ENCODE results near the gene NVL. TPM values are rescaled to one million over a fixed set of nuclear protein-coding genes. Genes with fewer than 3 reads are reported as not detected.

NVL gene
- total RNA-seq, 1 donor from 2014 or later: 101 TPM

DNA sequence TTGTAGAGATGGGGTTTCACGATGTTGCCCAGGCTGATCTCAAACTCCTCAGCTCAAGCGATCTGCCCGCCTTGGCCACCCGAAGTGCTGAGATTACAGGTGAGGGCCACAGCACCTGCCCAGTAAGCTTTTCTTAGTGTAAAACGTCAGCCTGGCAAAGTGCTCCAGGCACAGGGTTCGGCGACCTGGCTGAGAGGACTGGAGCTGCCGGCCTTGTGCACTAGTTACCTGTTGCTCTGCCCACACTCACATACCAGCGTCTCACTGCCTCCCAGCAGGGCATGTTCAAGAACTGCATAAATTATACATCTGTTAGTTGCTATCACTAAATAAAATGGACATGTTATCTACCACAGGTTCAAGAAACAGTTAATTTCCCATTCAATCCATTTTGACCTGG is 91.8 kb downstream of the NVL start:
- no peak overlapping the region for H3K4me2 ChIP-seq
- peaks cover 4% of the 10 kb centered on the region for H3K36me3 ChIP-seq
- H2AFZ ChIP-seq (replicated peaks): no peak overlapping the region
- H3K27me3 ChIP-seq: no peaks in the 10 kb centered on the region
- no peak overlapping the region for H3K4me3 Mint-ChIP-seq
- H3K9me3 Mint-ChIP-seq: no peaks in the 10 kb centered on the region
- H3K36me3 Mint-ChIP-seq: peaks cover 8% of the 10 kb centered on the region
- H4K20me1 ChIP-seq (ENCODE audit: low read depth): no peaks in the 10 kb centered on the region
- no peaks in the 10 kb centered on the region for H3K4me1 ChIP-seq
- peaks cover 2% of the 10 kb centered on the region for H3K27me3 Mint-ChIP-seq (ENCODE audit: insufficient read depth, low read depth)
- TF ChIP-seq EZH2 (IDR thresholded peaks at IDR 0.05) (no peak), EZH2phosphoT487 (IDR thresholded peaks at IDR 0.05) (no peak), CTCF (IDR thresholded peaks at IDR 0.05) (no peak)
- no peaks in the 10 kb centered on the region for H3K4me1 Mint-ChIP-seq
- no peak overlapping the region for H3K27ac Mint-ChIP-seq
- no peaks in the 10 kb centered on the region for H3K79me2 ChIP-seq (ENCODE audit: low read depth)
- H3K4me3 ChIP-seq: no peak overlapping the region
- no peaks in the 10 kb centered on the region for H3K9me3 ChIP-seq (ENCODE audit: low read depth)
- no peak overlapping the region for H3K9ac ChIP-seq
- DNase-seq (ENCODE audit: low spot score): no peak
- H3K27ac ChIP-seq: no peak overlapping the region
- peaks cover 4% of the 10 kb centered on the region for H3F3A ChIP-seq (ENCODE audit: low read depth)

GRCh38 chr1:224237119-224237881 is 92.7 kb downstream of the NVL start:
- TF ChIP-seq EZH2phosphoT487 (IDR thresholded peaks at IDR 0.05) (no peak), EZH2 (IDR thresholded peaks at IDR 0.05) (no peak), CTCF (IDR thresholded peaks at IDR 0.05) (no peak)
- Histone ChIP-seq H3K4me1 (no peaks in the 10 kb centered on the region), H3K9ac (no peak overlapping the region), H4K20me1 (ENCODE audit: low read depth) (no peaks in the 10 kb centered on the region), H3K27me3 (no peaks in the 10 kb centered on the region), H2AFZ (replicated peaks) (no peak overlapping the region), H3K36me3 (peaks cover 4% of the 10 kb centered on the region), H3K4me3 (no peak overlapping the region), H3K4me2 (no peak overlapping the region), H3F3A (ENCODE audit: low read depth) (peaks cover 4% of the 10 kb centered on the region), H3K27ac (no peak overlapping the region), H3K9me3 (ENCODE audit: low read depth) (no peaks in the 10 kb centered on the region), H3K79me2 (ENCODE audit: low read depth) (no peaks in the 10 kb centered on the region)
- Mint-ChIP-seq H3K27me3 (ENCODE audit: insufficient read depth, low read depth) (peaks cover 2% of the 10 kb centered on the region), H3K4me1 (no peaks in the 10 kb centered on the region), H3K27ac (no peak overlapping the region), H3K4me3 (no peak overlapping the region), H3K36me3 (peaks cover 11% of the 10 kb centered on the region), H3K9me3 (no peaks in the 10 kb centered on the region)
- no peak for DNase-seq (ENCODE audit: low spot score)

- Histone ChIP-seq H2AFZ (replicated peaks) (no peak overlapping the region), H3K9me3 (ENCODE audit: low read depth) (no peaks in the 10 kb centered on the region), H3K9ac (no peak overlapping the region), H3K4me3 (no peak overlapping the region), H4K20me1 (ENCODE audit: low read depth) (no peaks in the 10 kb centered on the region), H3K36me3 (peaks cover 8% of the 10 kb centered on the region), H3F3A (ENCODE audit: low read depth) (peaks cover 2% of the 10 kb centered on the region), H3K79me2 (ENCODE audit: low read depth) (no peaks in the 10 kb centered on the region), H3K4me2 (no peak overlapping the region), H3K27ac (no peak overlapping the region), H3K27me3 (no peaks in the 10 kb centered on the region), H3K4me1 (no peaks in the 10 kb centered on the region)
- H3K9me3 Mint-ChIP-seq: no peaks in the 10 kb centered on the region
- H3K27ac Mint-ChIP-seq: no peak overlapping the region
- DNase-seq (ENCODE audit: low spot score): no peak
- no peaks in the 10 kb centered on the region for H3K4me1 Mint-ChIP-seq
- no peak overlapping the region for H3K4me3 Mint-ChIP-seq
- TF ChIP-seq EZH2phosphoT487 (IDR thresholded peaks at IDR 0.05) (no peak), EZH2 (IDR thresholded peaks at IDR 0.05) (no peak), CTCF (IDR thresholded peaks at IDR 0.05) (no peak)
- peaks cover 2% of the 10 kb centered on the region for H3K27me3 Mint-ChIP-seq (ENCODE audit: insufficient read depth, low read depth)
- H3K36me3 Mint-ChIP-seq: peaks cover 16% of the 10 kb centered on the region
Measured at GRCh38 chr1:224235813-224236493, 94.0 kb downstream of the NVL start.

Measured in neural progenitor cell (in vitro differentiated cells).